Stimulated activated CD4-positive, alpha-beta T cell treated with anti-CD3 and anti-CD28 coated beads, Interleukin-12 subunit alpha, Interleukin-12 subunit beta, amount 100 ng/mL, for 48 hours (primary cell): ENCODE results near the gene ARMH1.
"Not testable (repeated sequence)": the region's sequence is repeated elsewhere in the genome, so short reads cannot be mapped to it uniquely, and the experiment has no call there.

ENCODE experiments used
- DNase-seq, 3 donors: peaks; one replicate each; pipeline ENCODE4 v3.0.0-alpha.2; 2020; ENCODE audit warnings: low read depth in 2 of 3, low spot score in 1 of 3

The ARMH1 gene

GRCh38 chr1:44721485-44722361 lies 47.2 kb downstream of the ARMH1 start:
- DNase-seq: peak; percentile 81 to 86 (median 82)

DNA sequence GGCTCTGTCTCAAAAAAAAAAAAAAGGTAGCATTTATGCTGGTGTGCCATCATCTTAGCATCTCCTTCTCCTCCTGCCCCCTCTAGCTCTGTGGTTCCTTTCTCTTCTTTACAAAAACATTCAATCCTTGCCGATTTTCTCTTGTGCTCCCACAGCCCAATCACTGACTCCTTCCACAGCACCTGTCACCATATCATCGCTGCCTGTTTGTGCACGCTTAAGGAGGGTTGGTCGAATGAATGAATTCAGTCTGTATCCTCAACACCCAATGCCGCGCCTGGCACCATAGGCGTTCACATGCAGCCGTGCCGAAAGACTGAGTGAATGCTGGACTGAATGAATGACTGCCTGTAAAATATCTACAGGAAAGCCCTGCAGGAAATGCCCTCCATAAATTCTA lies 48.5 kb downstream of the ARMH1 start:
- no peak for DNase-seq

DNA sequence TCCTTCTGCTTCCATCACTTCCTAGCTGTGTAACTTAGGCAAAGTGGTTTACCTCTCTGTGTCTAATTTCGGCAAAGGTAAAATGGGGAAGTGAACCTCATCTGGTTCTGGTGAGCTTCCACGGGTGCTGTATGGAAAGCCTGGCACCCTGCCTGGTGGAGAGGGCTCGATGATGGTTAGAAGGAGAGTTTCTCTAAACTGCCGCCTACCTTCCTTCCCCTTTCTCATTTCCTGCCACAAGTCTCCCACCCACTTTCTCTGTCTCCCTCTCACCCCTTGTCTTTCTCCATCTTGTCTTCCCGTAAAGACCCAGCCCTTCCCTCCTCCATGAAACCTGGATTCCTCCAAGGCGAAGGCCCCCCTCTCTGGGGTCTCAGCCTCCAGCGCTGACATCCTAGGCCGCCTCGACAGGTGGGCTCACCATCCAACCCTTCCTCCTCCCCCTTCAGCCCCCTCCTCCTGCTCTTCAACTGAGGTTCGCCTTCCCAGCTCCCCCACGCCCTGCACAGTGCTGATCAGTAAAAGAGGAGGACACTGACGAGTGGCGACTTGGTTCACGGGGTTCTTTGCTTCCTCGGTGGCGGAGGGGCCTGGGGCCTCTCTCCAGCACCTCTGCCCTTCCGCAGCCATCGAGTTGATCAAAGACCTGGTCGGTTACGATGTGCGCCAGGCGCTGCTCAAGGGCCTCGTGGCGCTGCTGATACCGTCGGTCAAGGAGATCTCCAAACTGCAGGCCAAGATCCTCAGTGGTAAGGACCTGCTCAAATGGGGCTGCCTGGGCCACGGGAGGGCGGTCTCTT lies 49.2 kb downstream of the ARMH1 start:
- peak in 2 of 3 donors; percentile 55 to 59 for DNase-seq

DNA sequence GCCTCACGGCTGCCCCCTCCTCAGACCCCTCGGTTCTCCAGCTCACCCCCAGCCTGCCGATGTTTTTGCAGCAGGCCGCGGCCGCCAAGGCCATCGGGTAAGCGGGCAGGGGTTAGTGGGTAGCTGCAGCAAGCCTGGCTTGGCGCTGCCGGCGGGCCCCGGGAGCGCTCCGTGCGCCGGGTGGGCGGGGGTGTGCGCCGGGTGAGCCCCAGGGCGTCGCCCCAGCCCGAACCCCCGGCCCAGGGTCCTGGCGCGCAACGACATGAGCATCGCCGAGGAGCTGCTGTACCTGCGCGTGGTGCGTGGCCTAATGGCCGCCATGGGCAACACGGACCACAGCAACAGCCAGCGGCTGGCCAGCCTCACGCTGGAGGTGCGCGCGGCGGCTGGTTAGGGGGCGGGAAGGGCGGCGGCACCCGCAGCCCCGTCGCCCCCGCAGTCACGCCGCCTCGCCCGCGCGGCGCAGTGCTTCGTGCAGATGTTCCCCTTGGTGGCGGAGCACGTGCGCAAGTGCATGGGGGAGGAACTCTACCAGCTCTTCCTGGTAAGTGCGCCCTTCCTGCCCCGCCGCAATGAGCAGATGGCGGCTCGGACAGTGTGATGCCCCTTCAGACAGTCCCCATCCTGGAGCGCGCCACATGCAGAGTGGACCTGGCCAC lies 49.9 kb downstream of the ARMH1 start:
- no peak for DNase-seq

DNA sequence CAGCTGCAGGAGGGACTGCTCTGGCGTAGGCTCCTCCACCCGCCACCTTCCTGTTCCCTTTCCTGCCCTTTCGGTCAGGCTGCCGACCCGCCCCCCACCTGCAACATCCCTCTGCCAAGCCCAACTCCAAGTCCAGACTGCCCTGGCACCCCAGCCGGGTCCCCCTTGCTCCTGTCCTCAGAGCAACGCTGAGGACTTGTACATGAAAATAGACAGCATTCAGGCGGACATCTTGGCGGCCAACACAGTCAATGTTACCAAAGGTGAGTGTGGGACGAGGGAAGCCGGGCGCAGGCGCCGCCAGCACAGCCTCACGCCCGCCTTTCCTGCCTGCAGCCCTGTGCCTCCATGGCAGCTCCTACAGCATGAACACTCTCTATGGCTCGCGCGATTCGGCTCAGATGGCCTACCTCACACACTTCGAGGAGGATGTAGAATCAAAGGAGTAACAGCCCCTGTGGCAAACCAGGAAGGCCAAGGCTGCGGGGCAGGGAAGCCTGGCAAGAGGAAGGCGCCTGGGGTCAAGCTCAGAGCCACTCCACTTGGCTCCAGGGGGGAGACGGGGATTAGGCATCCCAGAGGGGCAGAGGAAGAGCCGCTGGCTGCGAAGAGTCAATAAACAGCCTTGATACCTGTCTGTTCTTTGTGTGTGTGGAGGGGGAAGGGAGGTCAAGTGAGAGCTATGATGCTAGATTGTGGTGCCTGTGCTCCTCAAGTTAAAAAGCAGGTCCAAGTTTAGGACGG lies 50.6 kb downstream of the ARMH1 start:
- no peak for DNase-seq

GRCh38 chr1:44730741-44731512 lies 56.4 kb downstream of the ARMH1 start, which contains the start of gene RNU5D-1:
RNU5D-1 (minus strand) TSS chr1:44731170.
- DNase-seq: peak; percentile 88 to 97 (median 94)

DNA sequence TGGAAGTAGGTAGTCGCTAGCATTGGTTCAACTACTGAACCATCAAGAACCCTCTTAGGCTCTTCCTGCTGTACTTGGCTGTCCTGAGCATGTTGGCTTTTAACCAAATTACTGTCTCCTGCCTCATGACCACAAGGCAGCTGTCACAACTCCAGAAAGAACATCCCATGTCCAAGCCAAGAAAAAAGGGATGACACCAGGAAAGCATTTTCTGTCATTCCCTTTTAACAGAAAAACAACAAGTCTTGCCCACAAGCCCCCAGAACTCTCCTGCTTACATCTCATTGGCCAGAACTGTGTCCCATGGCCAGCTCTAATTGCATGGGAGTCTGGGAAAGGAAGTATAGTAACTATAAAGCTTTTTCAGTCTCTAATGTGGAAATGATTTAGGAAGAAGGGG lies 58.9 kb downstream of the ARMH1 start:
- no peak for DNase-seq

DNA sequence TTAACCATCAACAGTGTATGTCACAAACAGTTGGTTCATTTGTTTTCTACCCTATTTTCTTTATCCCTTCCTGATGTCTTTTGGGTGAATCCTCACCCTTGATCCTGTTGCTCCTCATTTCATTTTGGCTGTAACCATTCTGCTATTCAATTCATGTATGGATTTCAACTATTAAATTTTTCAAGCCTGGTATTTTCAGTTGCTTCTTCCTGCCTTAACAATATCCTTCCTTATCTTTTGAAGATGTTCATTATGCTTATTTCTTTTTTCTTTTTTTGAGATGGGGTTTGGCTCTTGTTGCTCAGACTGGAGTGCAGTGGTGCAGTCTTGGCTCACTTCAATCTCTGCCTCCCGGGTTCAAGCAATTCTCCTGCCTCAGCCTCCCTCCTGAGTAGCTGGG lies 59.3 kb downstream of the ARMH1 start:
- no peak for DNase-seq

- DNase-seq: no peak
Measured at GRCh38 chr1:44735992-44736391, 61.5 kb downstream of the ARMH1 start.

DNA sequence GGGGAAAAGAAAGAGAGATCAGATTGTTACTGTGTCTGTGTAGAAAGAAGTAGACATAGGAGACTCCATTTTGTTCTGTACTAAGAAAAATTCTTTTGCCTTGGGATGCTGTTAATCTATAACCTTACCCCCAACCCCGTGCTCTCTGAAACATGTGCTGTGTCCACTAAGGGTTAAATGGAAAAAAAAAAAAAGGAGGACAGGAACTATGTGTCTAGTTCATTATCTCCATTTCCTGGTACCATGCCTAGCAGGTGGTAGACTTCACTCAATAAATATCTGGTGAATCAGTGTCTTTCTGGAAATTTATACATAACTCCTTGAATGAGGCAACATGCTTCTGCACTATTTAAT lies 64.4 kb downstream of the ARMH1 start:
- not testable (repeated sequence) for DNase-seq

DNA sequence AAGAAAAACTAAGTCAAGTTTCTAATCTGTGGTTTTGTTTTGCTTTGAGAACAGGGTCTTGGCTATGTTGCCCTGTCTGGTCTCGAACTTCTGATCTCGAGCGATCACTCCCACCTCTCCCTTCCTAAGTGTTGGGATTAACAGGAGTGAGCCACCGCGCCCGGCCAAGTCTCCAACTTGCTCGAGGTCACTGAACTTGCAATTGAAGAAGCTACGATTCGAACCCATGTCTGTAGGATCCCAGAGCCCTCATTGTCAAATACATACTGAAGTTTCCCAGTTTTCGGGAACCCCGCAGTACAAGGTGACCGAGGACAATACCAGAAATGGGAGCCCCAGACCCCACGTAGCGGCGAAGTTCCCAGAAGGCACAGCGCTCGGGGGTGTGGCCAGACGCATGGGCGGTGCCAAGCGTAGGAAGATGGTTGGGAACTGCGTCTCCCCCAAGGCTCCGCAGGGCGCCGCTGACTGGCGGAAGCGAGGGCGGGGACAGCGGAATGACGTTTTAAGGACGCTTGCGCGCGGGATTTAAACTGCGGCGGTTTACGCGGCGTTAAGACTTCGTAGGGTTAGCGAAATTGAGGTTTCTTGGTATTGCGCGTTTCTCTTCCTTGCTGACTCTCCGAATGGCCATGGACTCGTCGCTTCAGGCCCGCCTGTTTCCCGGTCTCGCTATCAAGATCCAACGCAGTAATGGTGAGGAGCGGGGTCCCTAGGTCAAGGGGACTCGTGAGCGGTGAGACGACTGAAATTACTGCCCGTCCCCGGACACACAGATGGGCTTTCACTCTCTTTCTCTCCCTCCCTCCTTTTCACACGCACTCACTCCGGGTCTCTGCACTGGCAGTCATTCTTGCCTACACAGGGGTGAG lies 65.0 kb downstream of the ARMH1 start, which contains the start of gene KIF2C:
Gene KIF2C (plus strand): TSS at position 531 of the 872 bp plus-strand sequence. CDS start 96 bp downstream, at position 627.
- DNase-seq: peak; percentile 96 to 98 (median 98)

DNA sequence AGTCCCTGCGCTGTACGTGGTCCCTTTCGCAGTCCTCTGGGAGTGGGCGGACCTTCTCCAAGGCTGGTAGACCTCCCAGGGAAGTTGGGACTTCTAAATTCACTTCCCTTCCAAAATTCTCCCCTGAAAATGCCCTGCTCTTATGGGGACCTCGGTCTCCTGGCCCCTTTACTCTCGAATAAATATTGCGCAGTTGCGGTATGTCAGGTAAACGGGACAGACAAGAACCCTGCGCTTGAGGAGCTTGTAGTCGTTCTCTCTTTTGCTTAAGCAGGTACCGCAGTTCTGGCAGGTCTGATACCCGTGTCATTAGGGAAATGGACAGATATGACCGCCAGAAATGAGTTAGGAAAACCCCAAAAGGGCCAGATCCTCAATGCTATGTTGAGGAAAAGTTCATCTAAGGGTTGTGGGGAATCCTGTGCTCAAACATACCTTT lies 65.7 kb downstream of the ARMH1 start:
- no peak for DNase-seq

DNA sequence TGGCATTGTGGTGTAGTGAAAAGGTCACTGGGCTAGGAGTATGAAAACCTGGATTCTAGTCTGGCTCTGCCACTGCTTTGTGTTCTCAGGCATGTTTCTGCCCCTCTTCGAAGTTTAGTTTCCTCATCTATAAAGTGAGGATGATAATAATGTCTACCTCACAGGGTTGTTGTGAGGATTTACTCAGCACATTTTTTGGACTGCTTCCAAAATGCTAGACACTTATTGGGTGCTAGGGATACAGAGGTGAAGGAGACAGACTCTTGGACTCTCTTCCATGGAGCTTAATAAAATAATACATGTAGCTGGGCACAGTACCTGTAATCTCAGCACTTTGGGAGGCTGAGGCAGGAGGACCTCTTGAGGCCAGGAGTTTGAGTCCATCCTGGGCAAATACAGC lies 68.7 kb downstream of the ARMH1 start:
- no peak for DNase-seq

DNA sequence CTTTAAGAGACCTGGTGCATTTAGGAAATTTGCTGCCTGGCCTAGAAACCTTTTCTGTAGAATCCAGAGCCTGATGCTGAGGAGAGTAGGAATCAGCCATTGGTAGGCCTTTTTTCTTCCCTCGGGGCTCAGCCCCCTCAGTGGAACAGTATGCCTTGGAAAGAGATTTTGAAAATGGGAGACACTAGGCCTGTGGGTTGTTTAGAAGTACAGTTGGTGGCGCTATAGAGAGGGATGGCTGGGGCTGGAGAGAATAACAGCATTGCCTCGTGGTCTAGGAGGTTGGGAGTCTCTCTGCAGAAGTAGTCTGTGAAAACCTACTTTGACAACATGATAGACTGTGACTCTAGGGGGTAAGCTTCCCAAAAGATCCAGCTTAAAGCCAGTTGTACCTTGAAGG lies 73.4 kb downstream of the ARMH1 start:
- DNase-seq: no peak

DNA sequence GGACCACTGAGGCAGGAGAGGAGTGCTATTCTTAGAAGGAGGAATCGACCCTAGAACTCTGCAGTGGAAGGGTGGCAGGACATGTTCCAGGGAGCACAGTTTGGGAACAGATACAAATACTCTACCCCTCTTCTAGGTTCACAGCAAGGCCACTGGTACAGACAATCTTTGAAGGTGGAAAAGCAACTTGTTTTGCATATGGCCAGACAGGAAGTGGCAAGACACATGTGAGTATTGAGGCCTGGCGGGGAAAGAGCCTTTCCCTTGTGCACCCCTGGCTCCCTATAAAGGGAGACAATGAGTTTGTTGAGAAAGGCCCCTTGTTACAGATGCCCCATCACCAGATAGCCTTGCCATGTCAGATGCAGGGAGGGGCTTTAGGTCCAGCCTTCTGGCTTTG lies 82.9 kb downstream of the ARMH1 start:
- no peak for DNase-seq

DNA sequence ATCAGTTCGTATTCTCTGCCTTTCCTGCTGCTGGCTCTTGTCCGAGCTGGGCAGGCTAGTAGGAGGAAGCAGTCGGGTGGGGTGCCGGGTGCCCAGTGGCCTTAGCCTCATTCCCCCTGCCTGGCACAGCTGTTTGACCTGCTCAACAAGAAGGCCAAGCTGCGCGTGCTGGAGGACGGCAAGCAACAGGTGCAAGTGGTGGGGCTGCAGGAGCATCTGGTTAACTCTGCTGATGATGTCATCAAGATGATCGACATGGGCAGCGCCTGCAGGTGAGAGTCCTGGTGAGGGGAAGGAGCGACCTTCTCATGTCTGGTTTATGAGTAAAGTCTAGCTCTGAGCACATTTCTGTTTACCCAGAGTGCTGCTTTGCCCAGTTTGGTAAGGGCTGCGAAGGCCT lies 84.6 kb downstream of the ARMH1 start:
- no peak for DNase-seq

DNA sequence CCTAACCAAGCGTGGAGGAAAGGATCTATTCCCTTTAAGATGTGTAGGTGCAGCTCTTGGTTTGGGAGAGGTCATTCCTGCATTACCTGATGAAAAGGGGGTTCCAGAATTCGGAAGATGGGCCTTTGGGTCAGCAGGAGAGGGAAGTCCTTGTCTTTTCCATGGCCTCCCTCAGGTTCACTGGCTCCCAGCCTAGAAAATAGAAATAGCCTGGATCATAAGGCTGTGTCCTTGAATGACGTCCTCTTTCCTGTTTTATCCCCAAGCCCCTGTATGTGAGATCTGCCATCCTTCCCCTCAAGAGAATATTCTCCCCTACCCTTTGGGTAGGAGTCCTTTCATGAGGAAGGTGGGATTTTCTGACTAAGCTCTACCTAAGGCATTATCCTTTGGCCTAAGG lies 86.4 kb downstream of the ARMH1 start:
- no peak for DNase-seq

DNA sequence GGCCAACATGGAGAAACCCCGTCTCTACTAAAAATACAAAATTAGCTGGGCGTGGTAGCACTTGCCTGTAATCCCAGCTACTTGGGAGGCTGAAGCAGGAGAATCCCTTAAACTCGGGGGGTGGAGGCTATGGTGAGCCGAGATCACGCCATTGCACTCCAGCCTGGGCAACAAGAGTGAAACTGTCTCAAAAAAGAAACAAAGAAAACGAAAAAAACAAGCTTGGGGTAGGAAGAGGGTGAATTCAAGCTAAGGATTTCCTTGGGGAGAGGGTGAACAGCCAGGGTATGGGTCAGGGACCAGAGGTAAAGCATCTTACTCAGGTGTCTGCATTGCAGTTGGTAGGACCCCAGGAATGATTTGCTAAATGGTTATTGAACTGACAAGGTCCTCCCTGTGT lies 91.9 kb downstream of the ARMH1 start:
- DNase-seq: not testable (repeated sequence)
